T-helper 1 cell (primary cell): ENCODE data around the gene ACAA1.

Experiments used
- DNase-seq, 5 donors: peaks; one replicate each; pipeline ENCODE4 v3.0.0-alpha.2; 2012 to 2020

The ACAA1 gene

DNA sequence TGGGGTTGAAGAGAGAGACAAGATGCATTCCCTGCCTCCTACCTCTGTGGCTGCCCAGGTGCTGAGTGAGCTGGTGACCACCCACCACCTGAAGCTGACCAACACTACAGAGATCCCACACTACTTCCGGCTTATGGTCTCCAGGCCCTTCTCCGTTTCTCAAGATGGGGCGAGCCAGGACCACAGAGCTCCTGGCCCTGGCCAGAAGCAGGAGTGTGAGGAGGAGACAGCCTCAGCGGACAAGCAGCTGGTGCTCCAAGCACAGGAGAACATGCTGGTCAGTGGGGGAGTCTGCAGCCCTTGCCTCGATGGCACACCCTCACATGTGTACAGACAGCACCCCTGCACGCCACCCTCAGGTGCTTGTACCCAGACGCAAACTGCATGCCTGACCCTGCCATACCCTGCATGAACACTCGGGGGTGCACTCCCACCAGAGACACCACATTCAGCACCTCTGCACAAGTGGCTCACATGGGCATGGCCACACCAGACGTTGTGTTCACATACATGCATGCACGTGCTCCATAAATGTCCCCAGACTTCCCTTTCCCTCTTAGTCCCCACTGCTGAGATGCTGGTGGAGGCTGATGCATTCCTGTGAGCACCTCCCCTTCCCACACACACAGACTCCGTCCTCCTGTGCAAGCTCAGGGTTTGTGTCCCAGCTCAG lies 19.0 kb downstream of the ACAA1 start:
- DNase-seq = peak; percentile 30 to 63 (median 55)

DNA sequence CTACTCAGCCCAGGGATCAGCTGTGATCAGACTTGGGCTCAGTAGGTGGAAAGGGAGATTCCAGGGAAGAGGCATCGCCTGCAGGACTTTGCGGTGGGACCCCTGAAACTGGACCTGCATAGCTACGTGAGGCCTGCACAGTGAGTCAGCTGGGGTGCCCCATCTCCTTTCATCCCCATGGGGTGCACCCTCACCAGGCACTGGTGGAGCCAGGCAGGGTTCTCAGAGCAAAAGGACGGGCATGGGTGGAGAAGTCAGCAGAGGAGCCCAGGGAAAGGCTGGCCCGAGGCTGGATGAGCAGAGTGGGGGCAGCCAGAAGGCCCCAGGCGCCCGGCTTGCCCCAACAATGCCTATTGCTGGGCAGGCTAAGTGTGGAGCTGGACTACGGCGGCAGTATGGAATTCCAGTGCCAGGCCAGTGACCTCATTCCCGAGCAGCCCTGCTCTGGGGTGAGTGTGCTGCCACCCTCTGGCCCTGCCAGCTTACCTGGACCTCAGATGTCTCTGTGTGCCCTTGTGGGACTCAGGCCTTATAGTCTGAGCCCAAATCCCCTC lies 19.7 kb downstream of the ACAA1 start:
- DNase-seq = no peak

DNA sequence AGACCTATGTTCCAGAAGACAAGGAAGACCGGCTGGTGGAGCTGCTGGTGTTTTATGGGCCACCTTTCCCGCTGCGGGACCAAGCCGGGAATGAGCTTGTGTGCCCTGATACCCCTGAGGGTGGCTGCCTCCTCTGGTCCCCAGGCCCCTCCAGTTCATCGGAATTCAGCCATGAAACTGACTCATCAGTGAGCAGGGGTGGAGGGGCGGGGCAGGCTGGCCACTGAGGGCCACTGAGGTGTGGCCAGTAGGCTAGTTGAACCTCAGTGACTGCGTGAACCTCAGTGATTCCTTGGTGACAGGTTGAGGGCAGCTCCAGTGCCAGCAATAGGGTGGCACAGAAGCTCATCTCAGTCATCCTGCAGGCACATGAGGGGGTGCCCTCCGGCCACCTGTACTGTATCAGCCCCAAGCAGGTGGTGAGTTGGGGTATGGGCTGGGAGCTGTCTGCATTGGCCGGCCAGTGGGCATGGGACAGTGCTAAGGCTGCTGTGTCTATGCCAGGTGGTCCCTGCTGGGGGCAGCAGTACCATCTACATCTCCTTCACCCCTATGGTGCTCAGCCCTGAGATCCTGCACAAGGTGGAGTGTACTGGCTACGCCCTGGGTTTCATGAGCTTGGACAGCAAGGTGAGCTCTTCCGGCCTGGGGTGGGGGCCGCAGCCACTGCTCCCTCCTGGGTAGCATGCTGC lies 20.3 kb downstream of the ACAA1 start:
- no peak for DNase-seq

DNA sequence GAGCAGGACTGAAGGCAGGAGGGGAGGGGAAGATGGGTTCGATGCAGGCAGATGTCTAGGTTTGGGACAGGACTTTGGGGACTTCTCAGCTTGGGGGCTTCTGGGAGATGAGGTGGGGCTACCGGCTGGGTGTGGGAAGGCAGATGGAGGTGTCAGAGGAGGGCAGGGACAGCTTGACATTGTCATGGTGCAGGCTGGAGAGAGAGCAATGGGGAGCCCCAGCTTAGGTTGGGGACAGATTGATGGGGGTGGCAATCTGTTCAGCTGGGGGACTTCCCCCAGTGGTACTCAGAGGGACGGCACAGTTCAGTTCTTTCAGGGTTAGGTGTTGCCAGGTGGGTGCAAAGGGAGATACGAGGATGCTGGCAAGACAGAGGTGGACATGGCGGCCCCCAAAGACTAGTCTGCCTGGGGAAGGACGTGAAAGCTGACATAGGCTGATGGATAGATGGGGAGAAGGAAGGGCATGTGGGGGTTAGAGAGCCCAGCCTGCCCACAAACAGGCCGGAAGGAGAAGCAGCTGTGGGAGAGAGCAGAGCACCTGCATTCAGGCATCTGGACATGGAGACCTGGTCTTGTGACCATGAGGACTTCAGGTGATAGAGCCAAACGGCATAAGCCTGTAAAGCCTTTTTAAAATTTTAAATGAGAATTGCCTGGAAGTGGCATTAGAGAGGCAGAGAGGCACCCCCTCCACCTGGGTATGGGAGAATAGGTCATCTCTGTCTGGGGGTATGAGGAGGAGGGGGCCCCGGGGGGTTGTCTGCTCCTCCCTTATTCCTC lies 21.1 kb downstream of the ACAA1 start:
- DNase-seq = no peak

DNA sequence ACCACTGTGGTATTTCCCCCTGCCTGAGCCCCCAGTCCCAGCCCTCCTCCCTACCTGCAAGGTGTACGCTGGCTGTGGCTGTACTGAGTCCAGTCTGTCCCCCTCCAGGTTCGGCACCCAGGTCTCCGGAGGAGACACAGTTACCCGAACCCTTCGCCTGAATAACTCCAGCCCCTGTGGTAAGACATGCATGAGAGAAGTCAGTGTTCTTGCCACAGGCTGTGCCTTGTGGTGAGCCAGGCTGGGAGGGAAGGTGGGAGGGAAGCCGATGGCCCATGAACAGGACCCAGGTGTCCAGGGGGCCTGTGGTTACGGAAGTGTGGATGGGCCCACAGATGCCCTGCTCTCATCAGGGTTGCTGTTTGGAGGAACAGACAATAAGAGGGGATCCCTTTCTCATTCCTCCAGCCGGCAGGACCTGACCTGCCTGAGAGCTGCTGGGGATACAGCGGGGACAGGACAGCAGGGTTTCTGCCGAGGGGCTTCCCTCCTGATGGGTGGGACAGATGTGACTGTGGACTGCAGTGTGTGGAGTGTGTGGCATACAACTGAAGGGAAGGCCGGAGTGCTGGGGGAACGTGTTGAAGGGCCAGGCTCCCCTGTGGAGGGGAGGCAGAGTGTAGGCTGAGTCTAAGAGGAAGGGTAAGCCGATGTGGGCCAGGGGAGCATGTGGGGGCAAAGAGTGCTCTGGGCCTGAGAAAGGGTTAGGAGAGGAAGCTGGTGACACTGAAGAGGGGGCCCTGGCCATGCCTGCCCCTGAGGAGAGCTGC lies 21.9 kb downstream of the ACAA1 start:
- DNase-seq = no peak

DNA sequence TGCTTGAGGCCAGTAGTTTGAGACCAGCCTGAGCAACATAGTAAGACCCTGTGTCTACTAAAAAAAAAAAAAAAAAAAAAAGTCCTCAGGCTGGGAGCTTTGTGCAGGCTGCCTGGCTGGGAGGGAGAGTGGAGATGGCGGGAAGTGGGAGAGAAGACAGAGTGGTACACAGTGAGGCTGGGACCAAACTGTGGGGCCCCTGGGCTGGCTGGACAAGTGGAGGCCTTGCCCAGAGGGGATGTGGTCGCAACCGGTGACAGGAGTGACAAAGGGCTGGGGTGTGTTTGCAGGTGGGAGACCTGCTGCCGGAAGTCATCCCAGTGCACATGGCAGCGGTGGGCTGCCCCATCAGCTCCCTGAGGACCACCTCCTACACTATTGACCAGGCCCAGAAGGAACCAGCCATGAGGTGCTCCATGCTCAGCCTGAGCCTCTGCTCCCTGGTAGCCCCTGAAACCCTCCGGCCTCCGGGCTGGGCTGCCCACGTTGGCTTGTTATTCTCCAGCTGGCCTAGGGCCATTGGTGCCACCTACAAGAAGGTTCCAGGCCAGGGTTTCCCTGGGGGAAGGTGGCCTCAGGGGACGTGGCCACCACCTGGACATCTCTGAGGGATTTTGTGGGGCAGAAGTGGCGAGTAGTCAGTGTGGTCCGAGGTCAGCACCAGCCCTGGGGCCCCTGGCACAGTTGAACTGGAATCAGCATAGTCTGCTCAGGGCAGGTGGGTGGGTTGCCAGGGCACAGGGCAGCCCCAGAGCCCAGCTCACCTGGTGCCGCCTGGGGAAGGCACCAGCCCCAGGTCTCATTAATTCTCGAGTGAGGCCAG lies 22.7 kb downstream of the ACAA1 start:
- no peak for DNase-seq

DNA sequence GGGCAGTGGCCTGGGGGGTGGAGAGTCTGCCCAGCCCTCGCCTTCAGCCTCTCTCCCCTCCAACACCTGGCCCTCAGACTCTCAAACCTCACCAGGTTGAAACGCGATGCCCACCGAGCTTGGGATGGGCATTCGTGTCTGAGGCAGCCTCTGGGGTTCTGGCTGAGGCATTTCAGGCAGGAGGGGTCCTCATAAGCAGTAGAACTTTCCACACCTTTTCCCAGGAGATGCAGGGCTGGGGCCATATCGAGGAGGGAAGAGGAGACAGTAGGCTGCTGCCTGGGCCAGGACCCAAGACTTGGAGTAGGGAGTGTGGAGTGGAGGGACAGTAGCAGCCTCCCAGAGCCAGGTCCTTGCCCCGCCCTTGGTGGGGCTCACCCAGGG lies 24.6 kb downstream of the ACAA1 start:
- DNase-seq = no peak

DNA sequence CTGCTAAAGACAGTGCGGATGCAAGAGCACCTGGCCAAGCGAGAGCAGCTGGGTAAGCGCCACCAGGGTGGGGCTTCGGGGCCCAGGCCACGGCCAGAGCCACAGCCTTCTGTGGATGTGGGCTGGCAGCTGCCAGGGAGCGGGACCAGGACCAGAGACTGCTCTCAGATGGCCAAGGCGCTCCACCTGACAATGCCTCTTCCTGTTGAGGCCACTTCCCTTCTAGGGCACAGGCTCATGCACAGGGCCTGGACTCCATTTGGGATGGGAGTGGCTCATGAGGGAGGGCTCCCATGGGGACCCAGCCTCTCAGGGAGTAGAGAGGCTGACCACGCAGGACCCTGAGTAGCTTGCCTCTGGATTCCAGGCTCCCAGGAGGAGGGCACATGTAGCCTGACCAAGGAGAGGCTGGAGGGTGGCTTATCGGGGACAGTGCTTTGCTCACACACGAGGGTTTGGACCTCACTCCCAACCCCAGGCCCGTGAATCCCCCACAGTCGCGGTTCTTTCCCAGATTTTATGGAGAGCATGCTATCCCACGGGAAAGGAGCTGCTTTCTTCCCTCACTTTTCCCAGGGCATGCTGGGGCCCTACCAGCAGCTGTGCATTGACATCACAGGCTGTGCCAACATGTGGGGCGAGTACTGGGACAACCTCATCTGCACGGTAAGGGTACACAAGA lies 25.1 kb downstream of the ACAA1 start:
- DNase-seq = no peak

DNA sequence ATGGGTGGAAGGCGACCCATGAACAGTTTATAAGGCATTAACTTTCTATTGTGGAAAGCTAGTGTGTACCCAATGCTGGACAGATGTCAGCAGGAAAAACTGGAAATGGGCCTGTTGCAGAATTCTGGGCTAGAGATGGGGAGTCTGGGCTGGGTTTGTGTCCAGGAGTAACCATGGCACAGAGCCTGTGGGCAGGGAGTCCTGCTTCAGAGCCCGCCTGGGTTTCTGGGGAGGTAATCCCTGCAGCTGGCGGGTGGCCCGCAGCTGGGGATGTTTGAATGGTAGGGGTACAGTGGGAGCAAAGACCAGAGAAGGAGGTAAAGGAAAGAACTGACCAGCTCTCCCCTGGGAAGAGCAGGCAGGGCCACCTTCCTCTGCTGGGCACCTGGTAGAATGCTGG lies 25.7 kb downstream of the ACAA1 start:
- DNase-seq = no peak

DNA sequence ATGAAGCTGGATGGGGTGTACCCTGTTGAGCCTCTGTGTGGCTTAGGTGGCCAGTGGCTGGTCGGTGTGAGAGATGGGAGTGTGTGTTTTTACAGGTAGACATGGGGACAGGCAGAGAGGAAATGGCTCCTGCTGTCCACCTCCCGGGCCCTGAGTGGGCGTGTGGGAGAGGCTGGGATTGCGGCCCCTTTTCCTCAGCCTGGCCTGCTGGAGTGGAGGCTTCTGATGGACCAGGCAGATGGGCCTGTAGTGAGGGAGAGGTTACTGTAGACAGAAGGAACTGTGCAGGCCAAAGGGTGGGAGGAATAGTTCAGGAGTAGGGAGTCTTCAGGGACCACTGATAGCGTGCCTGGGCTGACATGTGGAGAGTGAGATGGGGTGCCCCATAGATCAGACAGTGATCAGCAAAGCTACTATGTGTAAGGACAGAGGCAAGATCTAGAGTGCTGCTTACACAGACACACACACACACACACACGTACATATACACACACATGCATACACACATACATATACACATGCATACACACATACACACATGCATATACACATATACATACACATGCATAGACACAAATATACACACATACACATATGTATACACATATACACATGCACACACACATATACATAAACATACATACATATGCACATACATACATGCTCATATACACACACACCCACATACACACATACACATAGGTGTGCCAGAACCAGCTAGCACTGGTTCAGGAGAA lies 26.4 kb downstream of the ACAA1 start:
- DNase-seq = no peak

DNA sequence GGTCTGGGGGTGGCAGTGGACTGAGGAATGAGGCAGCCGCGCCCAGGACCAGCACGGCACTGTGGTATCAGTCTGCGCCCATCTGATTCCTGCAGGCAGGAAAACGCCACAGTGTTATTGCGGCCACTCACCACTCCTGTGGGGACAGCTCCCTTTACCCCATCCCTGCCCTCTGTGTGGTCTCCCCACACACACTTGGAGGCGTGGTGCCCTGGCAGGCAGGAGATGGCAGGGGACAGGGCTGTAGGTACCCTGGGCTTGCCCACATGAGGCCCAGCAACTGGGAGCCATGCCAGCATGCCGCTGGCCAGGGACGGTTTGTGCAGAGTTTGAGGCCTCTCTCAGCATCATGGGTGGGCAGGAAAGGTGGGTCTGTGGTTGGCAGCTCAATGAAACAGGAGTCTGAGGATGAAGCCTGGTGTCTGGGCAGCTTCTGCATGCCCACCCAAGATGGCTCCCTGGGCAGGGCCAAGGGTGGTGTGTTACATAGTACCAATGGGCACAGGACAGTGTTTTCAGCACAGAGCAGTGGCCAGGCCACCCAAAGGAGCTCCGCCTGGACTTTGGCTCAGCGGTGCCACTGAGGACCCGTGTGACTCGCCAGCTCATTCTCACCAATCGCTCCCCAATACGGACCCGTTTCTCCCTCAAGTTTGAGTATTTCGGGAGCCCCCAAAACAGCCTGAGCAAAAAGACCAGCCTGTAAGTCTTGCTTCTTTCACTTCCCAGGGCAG lies 27.2 kb downstream of the ACAA1 start:
- DNase-seq = no peak

DNA sequence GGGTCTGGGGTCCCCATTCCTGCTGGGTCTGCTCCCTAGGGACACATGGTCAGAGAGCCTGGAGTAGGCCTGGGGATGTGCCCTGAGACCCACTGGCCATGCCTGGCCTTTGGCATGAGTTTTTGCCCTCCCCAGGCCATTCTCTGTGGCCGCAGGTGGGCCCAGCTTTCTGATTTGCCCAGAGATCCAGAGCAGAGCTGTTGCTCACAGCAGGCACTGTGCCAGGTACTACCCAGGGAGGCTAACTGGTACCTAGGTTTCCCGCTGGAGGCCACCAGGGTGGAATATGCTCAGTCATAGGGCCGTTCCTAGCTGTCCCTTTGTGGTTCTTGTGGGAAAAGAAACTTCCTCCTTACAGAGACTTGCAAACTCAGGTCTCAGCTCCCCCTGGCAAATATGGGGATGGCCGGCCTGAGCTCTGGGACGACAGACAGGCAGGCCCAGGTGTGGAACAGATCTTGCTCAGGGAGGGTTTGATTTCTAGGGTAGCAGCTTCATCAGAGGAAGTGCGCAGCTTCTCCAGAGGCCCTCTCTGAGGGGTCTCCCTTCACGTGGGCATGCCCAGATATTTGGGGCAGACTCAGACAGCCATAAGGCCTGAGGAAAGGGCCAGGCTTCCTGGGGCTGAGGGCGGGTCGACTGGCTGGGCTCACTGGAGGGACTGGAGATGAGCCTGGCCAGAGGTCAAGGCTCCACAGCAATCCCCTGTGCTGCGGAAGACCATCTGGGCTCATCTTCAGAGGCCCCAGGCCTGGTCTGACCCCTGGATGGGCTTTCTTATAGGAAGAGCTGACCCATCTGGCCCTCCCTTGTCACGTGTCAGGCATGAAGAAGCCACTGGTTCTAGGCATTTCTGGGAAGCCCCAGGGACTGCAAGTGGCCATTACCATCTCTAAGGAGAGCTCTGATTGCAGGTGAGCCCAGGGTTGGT lies 28.0 kb downstream of the ACAA1 start:
- no peak for DNase-seq

DNA sequence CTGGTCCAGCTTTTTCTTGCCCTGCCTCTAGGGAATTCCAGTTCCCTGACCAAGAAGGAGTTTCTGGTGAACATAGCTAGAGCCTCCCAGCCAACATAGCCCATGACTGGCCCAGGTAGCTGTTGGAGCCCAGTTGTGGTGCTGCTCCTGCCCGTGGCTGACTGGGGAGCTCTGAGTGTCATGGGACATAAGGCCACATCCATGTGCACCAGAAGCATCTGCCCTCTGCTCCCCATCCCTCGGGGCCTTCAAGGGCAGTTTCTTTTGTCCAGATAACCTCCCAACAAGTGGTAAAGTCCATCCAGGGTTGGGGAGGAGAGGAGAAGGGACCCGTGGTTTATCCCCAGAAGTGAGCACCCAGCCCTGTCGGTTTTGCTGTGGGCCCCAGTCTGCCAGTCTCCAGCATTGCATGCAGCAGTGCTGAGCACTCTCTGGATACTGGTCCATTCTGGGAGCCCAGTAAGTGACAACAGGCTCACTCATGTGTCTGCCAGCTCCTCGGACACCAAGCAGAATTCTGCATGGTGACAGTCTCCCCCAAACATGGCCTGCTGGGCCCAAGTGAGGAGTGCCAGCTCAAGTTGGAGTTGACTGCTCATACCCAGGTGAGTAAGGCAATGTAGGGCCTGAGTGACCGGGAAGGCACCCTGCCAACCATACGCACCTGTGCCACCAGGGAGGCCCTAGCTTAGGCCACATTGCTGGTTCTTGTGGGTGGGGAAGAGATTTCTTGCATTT lies 28.8 kb downstream of the ACAA1 start:
- no peak for DNase-seq

DNA sequence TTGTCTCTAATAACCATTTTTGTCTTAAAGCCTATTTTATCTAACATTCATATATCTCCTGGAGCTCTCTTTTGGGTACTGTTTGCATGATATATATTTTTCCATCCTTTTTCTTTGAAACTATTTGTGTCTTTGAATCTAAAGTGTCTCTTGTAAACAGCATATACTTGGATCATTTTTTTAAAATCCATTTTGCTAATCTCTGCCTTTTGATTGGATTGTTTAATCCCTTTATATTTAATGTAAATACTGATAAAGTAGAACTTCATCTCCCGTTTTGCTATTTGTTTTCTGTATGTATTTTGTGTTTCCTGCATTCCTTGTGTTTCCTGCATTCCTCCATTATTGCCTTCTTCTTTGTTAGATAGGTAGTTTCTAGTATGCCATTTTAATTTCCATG lies 31.4 kb downstream of the ACAA1 start:
- DNase-seq = no peak

DNA sequence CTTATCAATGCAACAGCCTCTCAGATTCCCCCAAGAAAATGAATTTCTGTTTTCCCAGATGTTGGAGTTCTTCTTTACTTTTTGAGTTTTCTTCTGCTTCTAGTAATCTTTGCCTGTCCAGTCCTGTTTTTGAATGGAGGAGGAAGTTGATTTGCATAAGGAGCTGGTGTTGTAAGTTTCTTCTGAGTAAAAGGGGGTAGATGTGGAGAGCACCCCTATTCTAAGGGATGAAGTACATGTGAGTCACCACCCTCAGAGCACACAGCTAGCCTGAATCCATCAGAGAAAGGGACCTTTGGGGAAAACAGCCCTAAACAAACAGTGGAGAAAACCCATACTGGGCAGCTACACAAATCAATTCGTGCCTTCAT lies 34.5 kb downstream of the ACAA1 start:
- no peak for DNase-seq

DNA sequence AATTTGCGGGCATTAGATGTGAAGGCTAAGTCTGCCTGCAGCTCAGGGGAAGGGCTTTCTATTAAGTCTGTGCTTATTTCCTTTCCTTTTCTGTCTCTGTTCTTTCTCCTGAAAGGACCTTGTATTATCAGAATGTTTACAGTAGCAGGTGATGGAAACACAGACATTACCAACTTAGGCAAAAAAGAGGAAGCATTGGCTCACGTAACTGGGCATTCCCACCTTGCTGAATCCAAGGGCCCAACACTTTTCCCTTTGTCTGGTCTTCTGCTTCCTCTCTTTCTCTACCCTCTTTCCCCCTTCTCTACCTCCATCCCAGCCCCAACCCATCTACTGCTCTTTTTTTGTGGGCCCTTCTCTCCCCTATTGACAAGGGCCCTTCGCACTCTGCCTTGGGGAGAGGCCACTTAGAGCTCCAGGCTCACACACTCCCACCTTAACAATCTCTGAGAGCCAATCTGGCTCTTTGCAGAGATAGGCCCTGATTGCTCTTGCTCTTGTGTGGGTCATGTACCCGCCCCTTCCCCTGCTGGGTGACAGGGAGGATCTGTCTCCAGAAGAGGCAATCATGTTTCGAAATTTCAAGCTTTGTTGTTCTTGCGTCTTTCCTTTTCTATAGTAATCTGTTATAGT lies 35.0 kb downstream of the ACAA1 start:
- no peak for DNase-seq

DNA sequence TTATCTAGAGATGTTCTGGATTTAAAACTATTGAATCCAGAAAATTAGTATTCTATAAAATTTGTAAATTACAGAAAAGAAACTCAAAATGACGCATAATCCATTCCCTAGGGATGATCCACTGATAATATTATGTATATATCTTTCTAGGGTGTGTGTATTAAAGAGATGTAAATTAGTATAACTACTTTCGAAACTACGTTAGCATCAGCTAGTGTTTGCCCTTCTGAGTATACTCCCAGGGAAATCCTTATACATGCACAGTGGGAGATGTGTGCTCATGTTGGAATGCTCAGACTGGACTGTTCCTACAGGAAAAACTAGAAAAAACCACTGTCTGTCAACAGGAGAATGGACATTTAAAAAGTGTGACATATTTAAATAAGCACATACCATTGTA lies 36.4 kb downstream of the ACAA1 start:
- no peak for DNase-seq

DNA sequence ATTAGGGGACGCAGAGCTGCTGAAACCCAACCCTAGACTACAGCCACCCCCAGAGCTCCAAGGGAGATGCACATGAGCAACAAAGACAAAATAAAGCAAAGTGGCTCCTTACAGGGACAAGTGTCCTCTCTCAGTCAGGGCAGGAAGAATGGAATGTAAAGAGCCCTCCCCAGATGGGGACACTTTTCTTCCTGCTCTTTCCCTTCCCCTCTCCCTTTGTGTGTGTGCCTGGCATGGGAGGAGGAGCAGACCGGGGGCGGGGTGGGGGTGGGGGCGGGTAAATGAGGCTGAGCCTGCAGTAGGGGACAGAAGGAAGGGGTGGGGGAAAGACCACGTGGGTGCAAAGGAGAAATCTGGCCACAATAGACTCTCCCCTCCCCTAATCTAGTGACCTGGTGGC lies 37.4 kb downstream of the ACAA1 start:
- no peak for DNase-seq
